ENCODE data around the gene LSM4. TPM values are rescaled to one million over a fixed set of nuclear protein-coding genes. Genes with fewer than 3 reads are reported as not detected.
A peak's percentile ranks its signal among the peaks of the same experiment; 100 is the strongest.
"Not testable (repeated sequence)": the region's sequence is repeated elsewhere in the genome, so short reads cannot be mapped to it uniquely, and the experiment has no call there.

Gene LSM4
- total RNA-seq, 1 donor from 2014 or later, result 440 TPM

- DNase-seq (ENCODE audit: low spot score), result no peak
- H3K4me2 ChIP-seq, result no peak overlapping the region
- no peaks in the 10 kb centered on the region for H3K79me2 ChIP-seq (ENCODE audit: low read depth)
- peaks cover 10% of the 10 kb centered on the region for H3F3A ChIP-seq (ENCODE audit: low read depth)
- H2AFZ ChIP-seq (replicated peaks), result no peak overlapping the region
- TF ChIP-seq CTCF (IDR thresholded peaks at IDR 0.05), result no peak
- TF ChIP-seq EZH2 (IDR thresholded peaks at IDR 0.05), result no peak
- no peak for TF ChIP-seq EZH2phosphoT487 (IDR thresholded peaks at IDR 0.05)
- no peak overlapping the region for H3K9ac ChIP-seq
- peaks cover 3% of the 10 kb centered on the region for H3K36me3 Mint-ChIP-seq
- peaks cover 18% of the 10 kb centered on the region for H3K4me1 ChIP-seq
- H3K4me1 Mint-ChIP-seq, result peaks cover 51% of the 10 kb centered on the region
- no peaks in the 10 kb centered on the region for H3K27me3 ChIP-seq
- no peak overlapping the region for H3K4me3 ChIP-seq
- H3K9me3 Mint-ChIP-seq, result no peaks in the 10 kb centered on the region
- peak overlapping the region; percentile 31 for H3K4me3 Mint-ChIP-seq
- H3K27me3 Mint-ChIP-seq (ENCODE audit: insufficient read depth, low read depth), result peaks cover 9% of the 10 kb centered on the region
- no peaks in the 10 kb centered on the region for H4K20me1 ChIP-seq (ENCODE audit: low read depth)
- no peaks in the 10 kb centered on the region for H3K9me3 ChIP-seq (ENCODE audit: low read depth)
- no peak overlapping the region for H3K27ac ChIP-seq
- peak overlapping the region; percentile 94 for H3K27ac Mint-ChIP-seq
- no peaks in the 10 kb centered on the region for H3K36me3 ChIP-seq
Observed at GRCh38 chr19:18364826-18365528, 42.1 kb upstream of the LSM4 start.

DNA sequence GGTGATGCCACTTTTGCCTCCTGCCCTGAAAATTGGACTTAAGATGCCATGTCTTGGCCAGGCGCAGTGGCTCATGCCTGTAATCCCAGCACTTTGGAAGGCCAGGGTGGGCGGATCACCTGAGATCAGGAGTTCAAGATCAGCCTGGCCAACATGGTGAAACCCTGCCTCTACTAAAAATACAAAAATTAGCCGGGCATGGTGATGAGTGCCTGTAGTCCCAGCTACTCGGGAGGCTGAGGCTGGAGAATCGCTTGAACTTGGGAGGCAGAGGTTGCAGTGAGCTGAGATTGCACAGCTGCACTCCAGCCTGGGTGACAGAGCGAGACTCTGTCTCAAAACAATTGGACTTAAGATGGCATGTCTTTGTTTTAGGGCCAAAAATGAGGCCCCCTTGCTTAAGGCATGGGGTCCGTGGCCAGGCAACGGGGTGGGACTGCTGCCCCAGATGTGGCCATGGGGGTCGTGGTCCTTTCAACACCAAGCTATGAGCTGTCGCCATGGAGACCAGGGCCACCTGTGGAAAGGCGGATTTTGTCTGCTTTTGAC is 41.5 kb upstream of the LSM4 start:
- H3K27ac ChIP-seq; H3F3A ChIP-seq (ENCODE audit: low read depth); H3K27me3 ChIP-seq; H3K79me2 ChIP-seq (ENCODE audit: low read depth); H4K20me1 ChIP-seq (ENCODE audit: low read depth); H3K27me3 Mint-ChIP-seq (ENCODE audit: insufficient read depth, low read depth); H3K27ac Mint-ChIP-seq; H3K4me3 ChIP-seq; H3K9ac ChIP-seq; H3K9me3 Mint-ChIP-seq; H2AFZ ChIP-seq (replicated peaks); H3K36me3 ChIP-seq; DNase-seq (ENCODE audit: low spot score); H3K4me3 Mint-ChIP-seq; H3K4me2 ChIP-seq; H3K36me3 Mint-ChIP-seq; H3K9me3 ChIP-seq (ENCODE audit: low read depth): not testable (repeated sequence)
- peaks cover 18% of the 10 kb centered on the region for H3K4me1 ChIP-seq
- H3K4me1 Mint-ChIP-seq, result peaks cover 45% of the 10 kb centered on the region

GRCh38 chr19:18363787-18364186 is 40.9 kb upstream of the LSM4 start:
- no peaks in the 10 kb centered on the region for H3K79me2 ChIP-seq (ENCODE audit: low read depth)
- no peak overlapping the region for H3K9ac ChIP-seq
- peaks cover 7% of the 10 kb centered on the region for H3F3A ChIP-seq (ENCODE audit: low read depth)
- H4K20me1 ChIP-seq (ENCODE audit: low read depth), result no peaks in the 10 kb centered on the region
- no peak overlapping the region for H3K27ac ChIP-seq
- no peak overlapping the region for H3K4me3 ChIP-seq
- no peak overlapping the region for H3K27ac Mint-ChIP-seq
- H3K9me3 ChIP-seq (ENCODE audit: low read depth), result no peaks in the 10 kb centered on the region
- H3K9me3 Mint-ChIP-seq, result peaks cover 2% of the 10 kb centered on the region
- H3K4me2 ChIP-seq, result no peak overlapping the region
- peaks cover 40% of the 10 kb centered on the region for H3K4me1 Mint-ChIP-seq
- no peaks in the 10 kb centered on the region for H3K27me3 ChIP-seq
- no peaks in the 10 kb centered on the region for H3K36me3 ChIP-seq
- peak overlapping the region; percentile 38 for H3K4me3 Mint-ChIP-seq
- no peak for TF ChIP-seq EZH2 (IDR thresholded peaks at IDR 0.05)
- TF ChIP-seq CTCF (IDR thresholded peaks at IDR 0.05), result no peak
- no peak for TF ChIP-seq EZH2phosphoT487 (IDR thresholded peaks at IDR 0.05)
- H3K36me3 Mint-ChIP-seq, result peaks cover 7% of the 10 kb centered on the region
- H3K4me1 ChIP-seq, result peaks cover 13% of the 10 kb centered on the region
- no peak overlapping the region for H2AFZ ChIP-seq (replicated peaks)
- DNase-seq (ENCODE audit: low spot score), result no peak
- peaks cover 6% of the 10 kb centered on the region for H3K27me3 Mint-ChIP-seq (ENCODE audit: insufficient read depth, low read depth)

- peaks cover 8% of the 10 kb centered on the region for H3K36me3 Mint-ChIP-seq
- Histone ChIP-seq H3F3A (ENCODE audit: low read depth) (no peaks in the 10 kb centered on the region), H3K9me3 (ENCODE audit: low read depth) (no peaks in the 10 kb centered on the region), H3K79me2 (ENCODE audit: low read depth) (no peaks in the 10 kb centered on the region), H3K4me2 (no peak overlapping the region), H3K27me3 (no peaks in the 10 kb centered on the region), H3K27ac (no peak overlapping the region), H3K9ac (no peak overlapping the region), H2AFZ (replicated peaks) (no peak overlapping the region), H4K20me1 (ENCODE audit: low read depth) (no peaks in the 10 kb centered on the region), H3K36me3 (no peaks in the 10 kb centered on the region), H3K4me3 (no peak overlapping the region), H3K4me1 (peaks cover 9% of the 10 kb centered on the region)
- no peak for DNase-seq (ENCODE audit: low spot score)
- H3K4me1 Mint-ChIP-seq, result peaks cover 34% of the 10 kb centered on the region
- H3K9me3 Mint-ChIP-seq, result peaks cover 2% of the 10 kb centered on the region
- H3K27ac Mint-ChIP-seq, result no peak overlapping the region
- no peak overlapping the region for H3K4me3 Mint-ChIP-seq
- peaks cover 6% of the 10 kb centered on the region for H3K27me3 Mint-ChIP-seq (ENCODE audit: insufficient read depth, low read depth)
- TF ChIP-seq EZH2phosphoT487 (IDR thresholded peaks at IDR 0.05) (no peak), EZH2 (IDR thresholded peaks at IDR 0.05) (no peak), CTCF (IDR thresholded peaks at IDR 0.05) (no peak)
Observed at GRCh38 chr19:18362934-18363542, 40.2 kb upstream of the LSM4 start.

Data from neural progenitor cell (in vitro differentiated cells).